ENCODE data around the gene SPCS3. TPM values are rescaled to one million over a fixed set of nuclear protein-coding genes. Genes with fewer than 3 reads are reported as not detected.

The SPCS3 gene
- total RNA-seq (2016; rRNA removed; fragmentation: Illumina TruSeq; extraction: Trizol) = 47.2 and 57.0 TPM in 2 replicates
- 8.6 and 10.3 TPM in 2 replicates for total RNA-seq (2016; cell fraction: cytosol; rRNA removed; fragmentation: Illumina TruSeq; extraction: Trizol; ENCODE audit: low read depth)
- total RNA-seq (2016; cell fraction: insoluble cytoplasmic fraction; rRNA removed; fragmentation: Illumina TruSeq; extraction: Trizol) = 52.2 and 60.9 TPM in 2 replicates
- total RNA-seq (2016; cell fraction: membrane; rRNA removed; fragmentation: Illumina TruSeq; extraction: Trizol) = 15.1 and 18.8 TPM in 2 replicates
- total RNA-seq (2016; cell fraction: nucleus; rRNA removed; fragmentation: Illumina TruSeq; extraction: Trizol) = 84.2 and 90.4 TPM in 2 replicates
- polyA plus RNA-seq (2011; rRNA removed) = 23.5 and 26.3 TPM in 2 replicates
- polyA plus RNA-seq (2011; cell fraction: cytosol; rRNA removed) = 11.0 and 16.7 TPM in 2 replicates
- 23.0 and 25.6 TPM in 2 replicates for polyA plus RNA-seq (2011; cell fraction: nucleus; rRNA removed)
- 27.2 and 30.8 TPM in 2 replicates for polyA plus RNA-seq (2012)
- 12.2 and 19.7 TPM in 2 replicates for polyA plus RNA-seq (2016; cell fraction: cytosol; fragmentation: Illumina TruSeq; extraction: Trizol; ENCODE audit: low read depth)
- 34.6 and 35.9 TPM in 2 replicates for polyA plus RNA-seq (2016; cell fraction: insoluble cytoplasmic fraction; fragmentation: Illumina TruSeq; extraction: Trizol; ENCODE audit: low read depth)
- polyA plus RNA-seq (2016; cell fraction: membrane; fragmentation: Illumina TruSeq; extraction: Trizol; ENCODE audit: low read depth) = 9.4 and 10.0 TPM in 2 replicates
- polyA plus RNA-seq (2016; cell fraction: nucleus; fragmentation: Illumina TruSeq; extraction: Trizol; ENCODE audit: insufficient read depth, low read depth) = 80.2 and 84.3 TPM in 2 replicates
- polyA minus RNA-seq (2011; rRNA and poly(A)+ RNA removed; ENCODE audit: low replicate concordance) = 16.3 and 39.4 TPM in 2 replicates
- 21.6 and 23.5 TPM in 2 replicates for polyA minus RNA-seq (2011; cell fraction: cytosol; rRNA and poly(A)+ RNA removed)
- polyA minus RNA-seq (2011; cell fraction: nucleus; rRNA and poly(A)+ RNA removed) = 68.1 and 82.7 TPM in 2 replicates
- percentile 94 among the genes with signal in this experiment for Bru-seq, nascent RNA
- percentile 98 among the genes with signal in this experiment for BruChase-seq, experiment 1, labeled RNA remaining after a 6-hour chase
- BruChase-seq, experiment 2, labeled RNA remaining after a 2-hour chase = percentile 97 among the genes with signal in this experiment
- long read RNA-seq, experiment 1, full-length matches to known transcripts = 66 of 74 reads
- long read RNA-seq, experiment 1, partial matches to known transcripts = 5 of 74 reads
- long read RNA-seq, experiment 1, other reads (novel, unspliced or antisense) = 3 of 74 reads
- long read RNA-seq, experiment 2, full-length matches to known transcripts = 22 of 100 reads
- long read RNA-seq, experiment 2, partial matches to known transcripts = 1 of 100 reads
- long read RNA-seq, experiment 2, other reads (novel, unspliced or antisense) = 77 of 100 reads

GRCh38 chr4:176319704-176320339 is at the start of gene SPCS3:
Gene SPCS3 (plus strand): TSS chr4:176319966. CDS start chr4:176320077, 111 bp downstream.
- Histone ChIP-seq H2AFZ (ENCODE audit: low read length) (peak within 1 kb of the TSS; percentile 93), H3K4me1 (ENCODE audit: insufficient read depth, low read length) (peaks cover 34% of the 10 kb centered on the region), H3K9me3 (ENCODE audit: low read length) (no peaks in the 10 kb centered on the region), H3K36me3 (replicated peaks in 1 of 2; ENCODE audit: control insufficient read depth in 1 of 2, insufficient read depth in 2 of 2, low read length in 2 of 2) (no peaks in the 10 kb centered on the region), H3K4me3 (replicated peaks in 1 of 3; ENCODE audit: insufficient read depth in 1 of 3, low read depth in 2 of 3, low read length in 3 of 3) (peak within 1 kb of the TSS; percentile 85 to 98 (median 96)), H4K20me1 (ENCODE audit: insufficient read depth, low read length) (0 out of 2 replicates have a peak, but pooled peaks cover 2% of the 10 kb centered on the region), H3K79me2 (ENCODE audit: insufficient read depth, low read length) (peaks cover 47% of the 10 kb centered on the region), H3K4me2 (ENCODE audit: low read depth, low read length) (peak within 1 kb of the TSS; percentile 90), H3K27ac (ENCODE audit: extremely low read length, insufficient read depth, low read length) (peak within 1 kb of the TSS; percentile 89), H3K9ac (ENCODE audit: insufficient read depth, low read depth, low read length) (peak within 1 kb of the TSS; percentile 90), H3K27me3 (ENCODE audit: control insufficient read depth in 1 of 2, insufficient read depth in 2 of 2, low read length in 2 of 2) (no peaks in the 10 kb centered on the region; a peak in 1 of 5 replicates)
- peak; percentile 95 for ATAC-seq
- 1% methylated on average over 13 of the region's 94 CpGs for WGBS (ENCODE audit: low lambda C conversion rate)
- no TSS peak for BruUV-seq (replicated peaks)
- ChIA-PET POLR2A (no interaction called here), CTCF (ENCODE audit: low intra/inter-chr PET ratio, low total read pairs) (no interaction called here)
- in situ Hi-C loops (cut with HindIII; ENCODE audit: extremely low pct_ligation_motif_present, low pct_unique_long_range_greater_than_20kb) = loop anchor here (10.0 kb wide), 1 partner anchor 125 kb away; the partner anchor contains the start of gene SPATA4
- DNase-seq (ENCODE audit: low spot score) = peak; percentile 85
- no peak for FAIRE-seq
- intact Hi-C loops (cut with micrococcal nuclease; ENCODE audit: unreplicated experiment) = loop anchor here (5.0 kb wide), 1 partner anchor 123 kb away; the partner anchor contains the start of gene SPATA4
- TF ChIP-seq DR1 (CRISPR knock-in tag; IDR thresholded peaks at IDR 0.05) (no peak), IRX3 (CRISPR knock-in tag; IDR thresholded peaks at IDR 0.05; ENCODE audit: borderline replicate concordance, low read depth) (peak; percentile 30; the same call in 1 of the 2 replicates), ZSCAN31 (CRISPR knock-in tag; IDR thresholded peaks at IDR 0.05; ENCODE audit: low read depth) (no peak; the same call in 1 of the 2 replicates), HNRNPK (IDR thresholded peaks at IDR 0.05; ENCODE audit: low read depth, low read length, poor library complexity, severe bottlenecking) (peak; percentile 8), ZNF768 (CRISPR knock-in tag; IDR thresholded peaks at IDR 0.05) (0 out of 2 replicates have a peak, but pooled peaks have one; percentile 53), ZNF333 (CRISPR knock-in tag; IDR thresholded peaks at IDR 0.05; ENCODE audit: borderline replicate concordance) (no peak), ZNF891 (CRISPR knock-in tag; IDR thresholded peaks at IDR 0.05) (no peak), NR2C2 (CRISPR knock-in tag; IDR thresholded peaks at IDR 0.05; ENCODE audit: borderline replicate concordance) (no peak), ZNF205 (CRISPR knock-in tag; IDR thresholded peaks at IDR 0.05) (no peak), CBFB (CRISPR knock-in tag; IDR thresholded peaks at IDR 0.05) (0 out of 2 replicates have a peak, but pooled peaks have one; percentile 28), ZBTB38 (CRISPR knock-in tag; IDR thresholded peaks at IDR 0.05) (no peak), MIXL1 (CRISPR knock-in tag; IDR thresholded peaks at IDR 0.05) (peak; percentile 8; the same call in 1 of the 2 replicates), ZBTB4 (CRISPR knock-in tag; IDR thresholded peaks at IDR 0.05; ENCODE audit: borderline replicate concordance) (no peak), RARG (CRISPR knock-in tag; IDR thresholded peaks at IDR 0.05; ENCODE audit: low read depth) (no peak), ZNF510 (CRISPR knock-in tag; IDR thresholded peaks at IDR 0.05; ENCODE audit: low read depth) (no peak), POGZ (CRISPR knock-in tag; IDR thresholded peaks at IDR 0.05) (no peak)

Measured in HepG2 (cell line).